COLO668 (cell line): ENCODE measurements around the gene IDI1.
"Not testable (repeated sequence)": the region's sequence is repeated elsewhere in the genome, so short reads cannot be mapped to it uniquely, and the experiment has no call there.

Experiments used
- DNase-seq: peaks from one replicate; lab custom pipeline; 2025; ENCODE audit not compliant: unreplicated experiment; lab: John Stamatoyannopoulos, UW

Gene IDI1

GRCh38 chr10:1048732-1049424 lies at the start of gene IDI1:
Gene IDI1, minus strand, starts transcription at chr10:1049119. Its CDS starts 116 bp downstream, at chr10:1049003.
- DNase-seq: peak; percentile 98

- DNase-seq: no peak
Observed at GRCh38 chr10:1097436-1097835, 48.5 kb upstream of the IDI1 start.

GRCh38 chr10:1096287-1096889 lies 47.5 kb upstream of the IDI1 start:
- no peak for DNase-seq

- no peak for DNase-seq
Observed at GRCh38 chr10:1095498-1095897, 46.6 kb upstream of the IDI1 start.

GRCh38 chr10:1094112-1095057 lies 45.5 kb upstream of the IDI1 start:
- DNase-seq: no peak

GRCh38 chr10:1093696-1094095 lies 44.8 kb upstream of the IDI1 start:
- DNase-seq: no peak

- no peak for DNase-seq
Observed at GRCh38 chr10:1090696-1091095, 41.8 kb upstream of the IDI1 start.

- no peak for DNase-seq
Observed at GRCh38 chr10:1089017-1089689, 40.2 kb upstream of the IDI1 start.

- DNase-seq: no peak
Observed at GRCh38 chr10:1086787-1087186, 37.9 kb upstream of the IDI1 start.

GRCh38 chr10:1085258-1085657 lies 36.3 kb upstream of the IDI1 start:
- no peak for DNase-seq

GRCh38 chr10:1084011-1084950 lies 35.4 kb upstream of the IDI1 start:
- DNase-seq: no peak

GRCh38 chr10:1083581-1083980 lies 34.7 kb upstream of the IDI1 start:
- DNase-seq: no peak

- no peak for DNase-seq
Observed at GRCh38 chr10:1078668-1079067, 29.7 kb upstream of the IDI1 start.

- no peak for DNase-seq
Observed at GRCh38 chr10:1074748-1075308, 25.9 kb upstream of the IDI1 start.

- DNase-seq: no peak
Observed at GRCh38 chr10:1074052-1074747, 25.3 kb upstream of the IDI1 start.

- DNase-seq: no peak
Observed at GRCh38 chr10:1070919-1071318, 22.0 kb upstream of the IDI1 start.

- no peak for DNase-seq
Observed at GRCh38 chr10:1068380-1069361, 19.8 kb upstream of the IDI1 start.

GRCh38 chr10:1066734-1067133 lies 17.8 kb upstream of the IDI1 start:
- not testable (repeated sequence) for DNase-seq
